Mesodermal cell (in vitro differentiated cells): ENCODE measurements around the gene TLE7.

ENCODE experiments used
- H3K27ac ChIP-seq: 2 replicates; pipeline ENCODE4 v1.7.0; 2013; ENCODE audit warnings: mild to moderate bottlenecking, low read depth, low read length, moderate library complexity; ENCODE audit not compliant: severe bottlenecking
- H3K36me3 ChIP-seq: 2 replicates; pipeline ENCODE4 v1.7.1; 2013; ENCODE audit warnings: mild to moderate bottlenecking, low read length, moderate library complexity; ENCODE audit not compliant: control insufficient read depth, insufficient read depth
- H3K4me1 ChIP-seq: one replicate; pipeline ENCODE4 v1.7.1; 2013; ENCODE audit warnings: mild to moderate bottlenecking, low read length; ENCODE audit not compliant: insufficient read depth, control insufficient read depth, poor library complexity, severe bottlenecking
- H3K4me3 ChIP-seq: 2 replicates; pipeline ENCODE4 v1.7.0; 2013; ENCODE audit warnings: low read length, control low read depth, mild to moderate bottlenecking; ENCODE audit not compliant: insufficient read depth, poor library complexity, severe bottlenecking; ENCODE audit errors: extremely low read depth
- H3K9me3 ChIP-seq: 2 replicates; pipeline ENCODE4 v1.7.1; 2013; ENCODE audit warnings: mild to moderate bottlenecking, low read length, moderate library complexity; ENCODE audit not compliant: control insufficient read depth
- WGBS, 2 experiments: methylation state at CpG; one replicate each; pipeline ENCODE4 v1.1.5; 2013; ENCODE audit warnings: missing lambda C conversion rate in 2 of 2; ENCODE audit not compliant: insufficient coverage in 2 of 2; 5-methylcytosine and 5-hydroxymethylcytosine counted together

The TLE7 gene

GRCh38 chr16:71412270-71413160, 29.3 kb downstream of the TLE7 start:
- peaks cover 12% of the 10 kb centered on the region for H3K4me1 ChIP-seq
- H3K27ac ChIP-seq: no peak overlapping the region
- H3K36me3 ChIP-seq: no peaks in the 10 kb centered on the region
- peak overlapping the region; percentile 19 for H3K4me3 ChIP-seq
- no peaks in the 10 kb centered on the region for H3K9me3 ChIP-seq
- WGBS, 2 experiments: 12 to 15% methylated on average over 20 to 22 of the region's 24 CpGs

DNA sequence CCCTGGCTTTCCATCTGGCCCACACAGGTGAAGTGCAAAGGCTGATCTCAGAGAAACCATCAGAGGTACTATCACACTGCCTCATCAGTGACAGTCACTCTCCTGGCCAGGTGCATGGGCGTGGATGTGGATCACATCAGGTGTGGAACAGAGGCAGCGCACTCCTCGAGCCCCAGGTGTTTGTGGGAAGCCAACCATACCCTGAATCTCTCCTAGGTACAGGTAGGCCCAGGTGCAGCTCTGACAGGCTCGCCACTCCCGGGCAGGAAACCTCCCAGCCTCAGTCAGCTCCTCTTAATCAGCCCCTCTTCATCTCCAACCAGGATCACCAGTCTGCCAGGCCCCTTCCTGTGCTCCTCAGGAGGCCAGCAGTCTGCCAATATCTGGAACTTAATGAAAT, 31.7 kb downstream of the TLE7 start:
- Histone ChIP-seq H3K9me3 (no peaks in the 10 kb centered on the region), H3K36me3 (no peaks in the 10 kb centered on the region), H3K4me3 (no peak overlapping the region), H3K4me1 (peaks cover 12% of the 10 kb centered on the region), H3K27ac (no peak overlapping the region)
- WGBS, 2 experiments: 93 to 95% methylated on average over 3 to 5 of the region's 5 CpGs

- no peaks in the 10 kb centered on the region for H3K36me3 ChIP-seq
- no peak overlapping the region for H3K27ac ChIP-seq
- H3K4me1 ChIP-seq: peaks cover 12% of the 10 kb centered on the region
- WGBS, 2 experiments: 73 to 74% methylated on average over 13 to 16 of the region's 16 CpGs
- peaks cover 6% of the 10 kb centered on the region for H3K9me3 ChIP-seq
- H3K4me3 ChIP-seq: no peak overlapping the region
Measured at GRCh38 chr16:71409011-71409775, 32.7 kb downstream of the TLE7 start.

DNA sequence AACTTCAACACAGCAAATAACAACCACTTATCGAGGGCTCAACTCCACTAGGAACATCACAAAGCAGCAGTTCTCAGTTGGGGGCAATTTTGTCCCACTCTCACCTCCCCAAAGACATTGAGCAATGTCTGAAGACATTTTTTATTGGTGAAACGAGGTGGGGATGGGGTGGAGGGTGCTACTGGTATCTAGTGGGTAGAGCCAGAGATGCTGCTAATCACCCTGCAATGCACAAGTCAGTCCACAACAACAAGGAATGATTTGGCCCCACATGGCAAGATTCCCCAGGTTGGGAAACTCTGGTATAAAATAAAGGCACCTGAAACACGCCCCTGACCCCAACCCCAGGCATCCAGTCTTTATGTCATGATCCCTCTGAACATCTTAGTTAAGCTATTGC, 33.3 kb downstream of the TLE7 start:
- Histone ChIP-seq H3K36me3 (no peaks in the 10 kb centered on the region), H3K4me3 (no peak overlapping the region), H3K9me3 (peaks cover 6% of the 10 kb centered on the region), H3K27ac (no peak overlapping the region), H3K4me1 (peaks cover 12% of the 10 kb centered on the region)
- 88% methylated on average over 1 of the region's 3 CpGs; no CpG with 5 or more reads in 1 of the 2 experiments for WGBS, 2 experiments

- Histone ChIP-seq H3K4me1 (peaks cover 12% of the 10 kb centered on the region), H3K4me3 (no peak overlapping the region), H3K27ac (no peak overlapping the region), H3K9me3 (peaks cover 6% of the 10 kb centered on the region), H3K36me3 (no peaks in the 10 kb centered on the region)
- WGBS, 2 experiments: 57 to 83% methylated on average over 1 of the region's 1 CpG
Measured at GRCh38 chr16:71407731-71408130, 34.1 kb downstream of the TLE7 start.

DNA sequence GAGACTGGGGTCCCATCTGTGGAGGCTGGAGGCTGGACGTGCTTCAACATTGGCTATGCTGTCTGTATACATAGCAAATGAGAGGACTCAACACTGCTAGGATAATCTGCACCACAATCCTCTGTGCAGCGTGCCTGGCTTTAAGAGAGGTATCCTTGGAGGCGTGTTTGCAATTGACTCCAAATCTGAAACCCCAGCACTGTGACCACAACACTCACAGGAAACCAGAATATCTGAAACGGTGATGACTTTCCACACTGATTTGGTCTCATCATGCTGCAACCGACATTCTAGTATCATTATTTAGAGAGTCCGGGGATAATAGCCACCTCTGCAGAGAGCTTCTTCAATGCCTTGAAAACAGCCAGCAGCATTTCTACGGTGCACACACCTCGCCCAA, 35.1 kb downstream of the TLE7 start:
- peaks cover 12% of the 10 kb centered on the region for H3K4me1 ChIP-seq
- peaks cover 6% of the 10 kb centered on the region for H3K9me3 ChIP-seq
- no peaks in the 10 kb centered on the region for H3K36me3 ChIP-seq
- H3K4me3 ChIP-seq: no peak overlapping the region
- no peak overlapping the region for H3K27ac ChIP-seq
- WGBS, 2 experiments: 88 to 91% methylated on average over 7 to 8 of the region's 8 CpGs

DNA sequence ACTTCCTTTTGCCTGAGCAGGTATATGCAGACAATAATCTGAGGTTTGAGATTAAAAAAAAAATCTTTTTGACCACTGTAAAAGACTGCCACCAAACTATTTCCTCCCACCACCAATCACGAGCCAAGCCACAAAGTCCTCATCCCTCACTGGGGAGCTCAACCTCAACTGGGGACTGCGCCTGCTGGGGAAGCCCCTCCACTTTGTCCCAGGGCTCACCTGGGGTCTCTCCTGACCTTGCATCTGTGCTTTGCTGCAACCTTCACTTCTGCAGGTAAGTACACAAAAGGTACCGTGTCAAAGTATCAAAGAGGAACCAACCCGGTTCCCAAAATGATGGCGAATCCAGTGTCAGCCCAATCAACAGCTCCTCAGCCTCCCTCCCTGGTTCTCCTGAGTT, 35.5 kb downstream of the TLE7 start:
- peaks cover 6% of the 10 kb centered on the region for H3K9me3 ChIP-seq
- H3K27ac ChIP-seq: no peak overlapping the region
- peaks cover 12% of the 10 kb centered on the region for H3K4me1 ChIP-seq
- WGBS, 2 experiments: 90 to 95% methylated on average over 5 of the region's 5 CpGs
- H3K4me3 ChIP-seq: no peak overlapping the region
- H3K36me3 ChIP-seq: no peaks in the 10 kb centered on the region

DNA sequence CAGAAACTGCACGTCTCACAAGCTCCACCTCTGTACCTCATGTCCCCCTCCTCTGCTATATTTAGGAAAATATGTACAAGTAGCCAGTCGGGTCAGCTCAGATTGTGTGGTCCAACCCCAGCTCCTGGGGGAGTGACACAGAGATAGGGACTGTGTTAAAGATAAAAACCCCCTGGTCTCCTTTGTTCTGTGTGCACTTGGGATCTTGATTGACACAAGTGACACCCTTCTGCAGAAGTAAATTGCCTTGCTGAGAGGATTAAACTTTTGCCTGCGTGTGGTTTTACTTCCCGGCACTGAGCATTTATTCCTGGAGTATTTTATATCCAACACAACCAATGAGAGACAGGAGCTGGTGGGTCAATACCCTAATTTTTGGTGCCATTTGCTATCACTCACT, 37.5 kb downstream of the TLE7 start:
- peaks cover 12% of the 10 kb centered on the region for H3K4me1 ChIP-seq
- WGBS, 2 experiments: 88 to 90% methylated on average over 3 of the region's 4 CpGs
- no peaks in the 10 kb centered on the region for H3K36me3 ChIP-seq
- H3K27ac ChIP-seq: no peak overlapping the region
- peaks cover 6% of the 10 kb centered on the region for H3K9me3 ChIP-seq
- no peak overlapping the region for H3K4me3 ChIP-seq

- peaks cover 6% of the 10 kb centered on the region for H3K9me3 ChIP-seq
- H3K4me1 ChIP-seq: no peaks in the 10 kb centered on the region
- H3K27ac ChIP-seq: no peak overlapping the region
- WGBS, 2 experiments: 91 to 94% methylated on average over 9 to 10 of the region's 11 CpGs
- H3K4me3 ChIP-seq: no peak overlapping the region
- H3K36me3 ChIP-seq: no peaks in the 10 kb centered on the region
Measured at GRCh38 chr16:71402674-71403073, 39.2 kb downstream of the TLE7 start.

GRCh38 chr16:71402007-71402406, 39.8 kb downstream of the TLE7 start:
- Histone ChIP-seq H3K9me3 (peaks cover 6% of the 10 kb centered on the region), H3K36me3 (no peaks in the 10 kb centered on the region), H3K27ac (no peak overlapping the region), H3K4me1 (no peaks in the 10 kb centered on the region), H3K4me3 (no peak overlapping the region)
- 79% methylated on average over 4 of the region's 6 CpGs for WGBS, 2 experiments
